ENCODE data around the gene CAB39L. TPM values are rescaled to one million over a fixed set of nuclear protein-coding genes. Genes with fewer than 3 reads are reported as not detected.

Gene CAB39L
- polyA plus RNA-seq, 2 donors, result 9.8 to 15.9 TPM

DNA sequence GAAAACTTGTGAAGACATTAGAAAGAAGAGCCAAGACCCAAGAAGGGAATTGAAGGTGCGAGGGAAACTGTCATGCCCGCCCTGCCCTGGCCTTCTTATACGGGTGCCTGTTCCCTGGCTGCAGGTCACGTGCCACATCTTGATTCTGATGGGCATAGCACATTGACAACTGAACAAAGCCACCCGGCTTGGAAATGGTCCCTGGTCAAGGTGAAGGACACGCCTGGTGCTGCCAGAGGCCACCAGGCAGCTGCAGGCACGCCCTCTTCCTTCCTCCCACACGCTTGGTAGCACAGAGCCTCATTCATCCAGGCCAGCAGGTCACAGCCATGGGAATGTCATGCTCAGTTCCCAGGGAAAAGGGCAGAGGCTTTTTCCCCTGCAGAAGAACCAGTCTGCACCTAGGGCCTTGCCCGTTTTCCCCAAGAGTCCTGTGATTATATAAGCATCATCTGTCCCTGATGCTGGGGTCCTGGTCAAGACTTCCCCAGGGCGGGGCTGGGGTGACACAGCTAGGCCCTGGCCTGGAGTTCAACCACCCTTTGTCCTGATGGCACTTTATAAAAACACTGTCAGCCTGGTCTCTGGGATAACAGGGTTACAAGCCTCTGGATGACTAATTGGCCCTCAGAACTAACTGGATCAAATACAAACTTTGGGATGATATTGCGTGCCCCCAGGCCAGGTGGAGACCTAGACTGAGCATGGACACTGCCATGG, 140.2 kb downstream of the CAB39L start:
- WGBS, 2 donors, result 57 to 61% methylated on average over 11 of the region's 11 CpGs
- H3K4me1 ChIP-seq (ENCODE audit: control insufficient read depth in 2 of 2, insufficient read depth in 2 of 2, low read length in 1 of 2), result peaks cover 0 to 21% of the 10 kb centered on the region in 2 donors
- no peaks in the 10 kb centered on the region for H3K27me3 ChIP-seq (ENCODE audit: control insufficient read depth in 1 of 2, insufficient read depth in 2 of 2, low read length in 2 of 2)
- no peak overlapping the region for H3K27ac ChIP-seq (ENCODE audit: low read depth in 2 of 2, low read length in 1 of 2)
- H3K36me3 ChIP-seq (ENCODE audit: control insufficient read depth in 2 of 2, insufficient read depth in 2 of 2, low read length in 1 of 2), result no peaks in the 10 kb centered on the region
- H3K9me3 ChIP-seq (ENCODE audit: control insufficient read depth in 2 of 2, insufficient read depth in 1 of 2, low read depth in 1 of 2, low read length in 1 of 2), result no peaks in the 10 kb centered on the region
- H3K4me3 ChIP-seq (ENCODE audit: low read depth in 1 of 2, low read length in 2 of 2), result no peak overlapping the region

DNA sequence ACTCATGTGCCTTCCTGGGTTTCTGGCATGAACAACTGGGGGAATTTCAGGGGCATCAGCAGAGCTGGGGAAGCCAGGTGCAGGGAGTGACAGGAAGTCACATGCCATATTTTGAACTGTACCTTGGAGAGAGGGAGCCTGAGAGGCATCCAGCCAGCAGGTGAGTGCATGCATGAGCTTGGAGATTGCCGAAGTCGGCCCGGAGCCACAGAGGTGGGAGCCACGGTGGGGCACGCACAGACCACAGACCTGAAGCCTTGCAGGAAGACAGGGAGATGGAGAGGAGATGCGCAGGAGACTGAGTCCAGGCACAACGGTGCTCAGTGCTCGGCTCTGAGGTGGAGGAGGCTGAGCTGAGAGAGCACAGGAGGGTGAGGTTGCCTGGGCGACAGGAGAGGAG, 141.0 kb downstream of the CAB39L start:
- Histone ChIP-seq H3K4me3 (ENCODE audit: low read depth in 1 of 2, low read length in 2 of 2) (no peak overlapping the region), H3K4me1 (ENCODE audit: control insufficient read depth in 2 of 2, insufficient read depth in 2 of 2, low read length in 1 of 2) (peaks cover 0 to 16% of the 10 kb centered on the region in 2 donors), H3K27ac (ENCODE audit: low read depth in 2 of 2, low read length in 1 of 2) (no peak overlapping the region), H3K36me3 (ENCODE audit: control insufficient read depth in 2 of 2, insufficient read depth in 2 of 2, low read length in 1 of 2) (no peaks in the 10 kb centered on the region), H3K9me3 (ENCODE audit: control insufficient read depth in 2 of 2, insufficient read depth in 1 of 2, low read depth in 1 of 2, low read length in 1 of 2) (no peaks in the 10 kb centered on the region), H3K27me3 (ENCODE audit: control insufficient read depth in 1 of 2, insufficient read depth in 2 of 2, low read length in 2 of 2) (no peaks in the 10 kb centered on the region)
- 62 to 79% methylated on average over 9 of the region's 9 CpGs for WGBS, 2 donors

- Histone ChIP-seq H3K27ac (ENCODE audit: low read depth in 2 of 2, low read length in 1 of 2) (no peak overlapping the region), H3K4me3 (ENCODE audit: low read depth in 1 of 2, low read length in 2 of 2) (no peak overlapping the region), H3K4me1 (ENCODE audit: control insufficient read depth in 2 of 2, insufficient read depth in 2 of 2, low read length in 1 of 2) (peaks cover 0 to 16% of the 10 kb centered on the region in 2 donors), H3K27me3 (ENCODE audit: control insufficient read depth in 1 of 2, insufficient read depth in 2 of 2, low read length in 2 of 2) (no peaks in the 10 kb centered on the region), H3K36me3 (ENCODE audit: control insufficient read depth in 2 of 2, insufficient read depth in 2 of 2, low read length in 1 of 2) (no peaks in the 10 kb centered on the region), H3K9me3 (ENCODE audit: control insufficient read depth in 2 of 2, insufficient read depth in 1 of 2, low read depth in 1 of 2, low read length in 1 of 2) (no peaks in the 10 kb centered on the region)
- WGBS, 2 donors, result 72 to 76% methylated on average over 7 of the region's 7 CpGs
Observed at GRCh38 chr13:49302222-49302621, 141.6 kb downstream of the CAB39L start.

GRCh38 chr13:49300739-49301589, 142.9 kb downstream of the CAB39L start:
- peaks cover 0 to 13% of the 10 kb centered on the region in 2 donors for H3K4me1 ChIP-seq (ENCODE audit: control insufficient read depth in 2 of 2, insufficient read depth in 2 of 2, low read length in 1 of 2)
- no peaks in the 10 kb centered on the region for H3K9me3 ChIP-seq (ENCODE audit: control insufficient read depth in 2 of 2, insufficient read depth in 1 of 2, low read depth in 1 of 2, low read length in 1 of 2)
- no peak overlapping the region for H3K27ac ChIP-seq (ENCODE audit: low read depth in 2 of 2, low read length in 1 of 2)
- H3K36me3 ChIP-seq (ENCODE audit: control insufficient read depth in 2 of 2, insufficient read depth in 2 of 2, low read length in 1 of 2), result no peaks in the 10 kb centered on the region
- H3K27me3 ChIP-seq (ENCODE audit: control insufficient read depth in 1 of 2, insufficient read depth in 2 of 2, low read length in 2 of 2), result no peaks in the 10 kb centered on the region
- H3K4me3 ChIP-seq (ENCODE audit: low read depth in 1 of 2, low read length in 2 of 2), result peak overlapping the region in 1 of 2 donors; percentile 12
- 39 to 41% methylated on average over 20 of the region's 20 CpGs for WGBS, 2 donors

DNA sequence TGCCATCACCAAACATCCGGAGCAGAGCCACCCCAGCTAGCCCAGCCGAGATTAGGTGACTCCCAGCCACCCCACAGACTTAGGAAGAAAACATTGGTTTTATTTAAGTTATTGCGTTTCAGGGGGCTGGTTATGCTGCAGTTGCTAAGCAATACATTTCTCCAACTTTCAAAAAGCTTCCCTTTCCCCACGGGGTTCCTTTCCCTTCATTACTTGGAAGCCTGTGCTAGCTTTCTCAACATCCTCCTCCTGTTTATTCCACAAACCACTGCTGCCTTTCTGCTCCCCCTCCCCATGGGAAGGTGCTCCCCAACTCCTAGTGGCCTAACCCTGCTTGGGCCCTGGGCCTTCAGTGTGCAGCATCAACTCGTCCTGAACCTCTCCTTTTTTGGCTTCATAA, 143.6 kb downstream of the CAB39L start:
- Histone ChIP-seq H3K4me3 (ENCODE audit: low read depth in 1 of 2, low read length in 2 of 2) (no peak overlapping the region), H3K27ac (ENCODE audit: low read depth in 2 of 2, low read length in 1 of 2) (no peak overlapping the region), H3K36me3 (ENCODE audit: control insufficient read depth in 2 of 2, insufficient read depth in 2 of 2, low read length in 1 of 2) (no peaks in the 10 kb centered on the region), H3K9me3 (ENCODE audit: control insufficient read depth in 2 of 2, insufficient read depth in 1 of 2, low read depth in 1 of 2, low read length in 1 of 2) (no peaks in the 10 kb centered on the region), H3K27me3 (ENCODE audit: control insufficient read depth in 1 of 2, insufficient read depth in 2 of 2, low read length in 2 of 2) (no peaks in the 10 kb centered on the region), H3K4me1 (ENCODE audit: control insufficient read depth in 2 of 2, insufficient read depth in 2 of 2, low read length in 1 of 2) (peaks cover 0 to 11% of the 10 kb centered on the region in 2 donors)
- WGBS, 2 donors, result 65 to 70% methylated on average over 5 of the region's 5 CpGs

DNA sequence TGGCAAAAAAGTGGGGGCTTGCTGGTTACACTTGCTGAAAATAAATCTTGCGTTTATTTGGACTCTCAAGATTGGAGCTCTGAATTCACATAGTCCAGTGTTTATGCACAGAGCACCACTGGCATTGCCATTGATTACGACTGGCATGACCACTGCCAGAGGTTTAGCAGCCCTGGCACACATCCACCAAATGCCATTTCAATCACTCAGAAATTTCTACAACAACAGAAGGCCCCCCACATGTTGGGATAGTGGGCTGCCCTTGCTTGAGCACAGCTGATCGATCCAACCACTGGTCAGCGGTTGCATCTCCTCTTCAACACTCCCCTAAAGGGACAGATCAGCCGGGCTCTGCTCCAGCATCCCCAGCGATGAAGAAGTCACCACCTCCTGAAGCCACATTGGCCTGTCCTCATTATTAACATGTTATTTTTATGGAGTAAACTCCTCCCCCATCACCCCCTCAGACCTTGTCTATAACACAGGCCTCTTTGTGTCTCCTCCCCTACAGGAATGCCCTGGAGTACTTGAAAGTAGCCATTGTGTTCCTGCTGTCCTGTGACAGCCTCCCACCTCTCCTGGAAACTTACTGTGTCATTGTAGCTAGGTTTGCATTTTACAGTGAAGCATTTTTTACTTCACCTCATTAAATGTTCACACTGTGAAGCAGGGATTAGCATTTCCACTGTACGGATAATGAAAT, 144.8 kb downstream of the CAB39L start:
- H3K4me3 ChIP-seq (ENCODE audit: low read depth in 1 of 2, low read length in 2 of 2), result no peak overlapping the region
- H3K4me1 ChIP-seq (ENCODE audit: control insufficient read depth in 2 of 2, insufficient read depth in 2 of 2, low read length in 1 of 2), result peaks cover 0 to 9% of the 10 kb centered on the region in 2 donors
- no peaks in the 10 kb centered on the region for H3K27me3 ChIP-seq (ENCODE audit: control insufficient read depth in 1 of 2, insufficient read depth in 2 of 2, low read length in 2 of 2)
- H3K27ac ChIP-seq (ENCODE audit: low read depth in 2 of 2, low read length in 1 of 2), result no peak overlapping the region
- no peaks in the 10 kb centered on the region for H3K9me3 ChIP-seq (ENCODE audit: control insufficient read depth in 2 of 2, insufficient read depth in 1 of 2, low read depth in 1 of 2, low read length in 1 of 2)
- no peaks in the 10 kb centered on the region for H3K36me3 ChIP-seq (ENCODE audit: control insufficient read depth in 2 of 2, insufficient read depth in 2 of 2, low read length in 1 of 2)
- 86% methylated on average over 7 of the region's 7 CpGs for WGBS, 2 donors

- Histone ChIP-seq H3K4me3 (ENCODE audit: low read depth in 1 of 2, low read length in 2 of 2) (no peak overlapping the region), H3K27me3 (ENCODE audit: control insufficient read depth in 1 of 2, insufficient read depth in 2 of 2, low read length in 2 of 2) (no peaks in the 10 kb centered on the region), H3K36me3 (ENCODE audit: control insufficient read depth in 2 of 2, insufficient read depth in 2 of 2, low read length in 1 of 2) (no peaks in the 10 kb centered on the region), H3K27ac (ENCODE audit: low read depth in 2 of 2, low read length in 1 of 2) (no peak overlapping the region), H3K4me1 (ENCODE audit: control insufficient read depth in 2 of 2, insufficient read depth in 2 of 2, low read length in 1 of 2) (peaks cover 0 to 4% of the 10 kb centered on the region in 2 donors), H3K9me3 (ENCODE audit: control insufficient read depth in 2 of 2, insufficient read depth in 1 of 2, low read depth in 1 of 2, low read length in 1 of 2) (no peaks in the 10 kb centered on the region)
Observed at GRCh38 chr13:49298416-49298815, 145.4 kb downstream of the CAB39L start.

DNA sequence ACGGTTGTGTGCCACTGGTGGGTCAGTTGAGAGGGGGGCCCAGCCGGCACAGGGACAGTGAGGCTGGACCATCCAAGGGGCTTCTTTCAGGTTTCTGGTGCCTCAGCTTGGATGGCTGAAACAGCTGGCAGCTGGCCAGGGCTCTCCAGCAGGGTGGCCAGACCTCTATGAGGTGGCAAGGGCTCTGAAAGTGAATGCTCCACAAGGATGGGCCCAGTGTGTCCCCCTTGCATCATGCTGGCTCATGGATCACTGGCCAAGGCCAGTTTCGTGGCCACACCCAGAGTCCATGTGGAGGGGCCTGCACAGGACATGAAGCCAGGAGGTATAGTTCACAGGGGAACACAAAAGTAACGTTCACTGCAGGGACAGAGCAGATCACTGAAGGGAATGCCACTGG, 146.5 kb downstream of the CAB39L start:
- Histone ChIP-seq H3K27ac (ENCODE audit: low read depth in 2 of 2, low read length in 1 of 2) (no peak overlapping the region), H3K36me3 (ENCODE audit: control insufficient read depth in 2 of 2, insufficient read depth in 2 of 2, low read length in 1 of 2) (no peaks in the 10 kb centered on the region), H3K9me3 (ENCODE audit: control insufficient read depth in 2 of 2, insufficient read depth in 1 of 2, low read depth in 1 of 2, low read length in 1 of 2) (no peaks in the 10 kb centered on the region), H3K27me3 (ENCODE audit: control insufficient read depth in 1 of 2, insufficient read depth in 2 of 2, low read length in 2 of 2) (no peaks in the 10 kb centered on the region), H3K4me1 (ENCODE audit: control insufficient read depth in 2 of 2, insufficient read depth in 2 of 2, low read length in 1 of 2) (peaks cover 0 to 2% of the 10 kb centered on the region in 2 donors), H3K4me3 (ENCODE audit: low read depth in 1 of 2, low read length in 2 of 2) (no peak overlapping the region)
- WGBS, 2 donors, result 86 to 88% methylated on average over 4 of the region's 4 CpGs

DNA sequence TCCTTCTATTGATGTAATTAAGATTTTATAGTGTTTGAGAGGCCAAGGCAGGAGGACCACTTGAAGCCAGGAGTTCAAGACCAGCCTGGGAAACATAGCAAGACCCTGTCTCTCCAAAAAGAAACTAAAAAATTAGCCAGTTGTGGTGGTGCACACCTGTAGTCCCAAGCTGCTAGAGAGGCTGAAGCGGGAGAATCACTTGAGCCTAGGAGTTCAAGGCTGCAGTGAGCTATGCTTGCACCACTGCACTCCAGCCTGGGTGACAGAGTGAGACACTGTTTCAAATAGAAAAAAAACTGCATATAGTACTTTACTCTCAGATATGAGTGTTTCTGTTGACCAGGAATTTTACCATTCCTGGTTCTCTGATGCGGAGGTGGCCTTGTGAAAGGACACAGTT, 147.2 kb downstream of the CAB39L start:
- H3K36me3 ChIP-seq (ENCODE audit: control insufficient read depth in 2 of 2, insufficient read depth in 2 of 2, low read length in 1 of 2), result no peaks in the 10 kb centered on the region
- H3K9me3 ChIP-seq (ENCODE audit: control insufficient read depth in 2 of 2, insufficient read depth in 1 of 2, low read depth in 1 of 2, low read length in 1 of 2), result no peaks in the 10 kb centered on the region
- WGBS, 2 donors, result 98 to 99% methylated on average over 2 of the region's 2 CpGs
- no peak overlapping the region for H3K4me3 ChIP-seq (ENCODE audit: low read depth in 1 of 2, low read length in 2 of 2)
- no peak overlapping the region for H3K27ac ChIP-seq (ENCODE audit: low read depth in 2 of 2, low read length in 1 of 2)
- no peaks in the 10 kb centered on the region for H3K27me3 ChIP-seq (ENCODE audit: control insufficient read depth in 1 of 2, insufficient read depth in 2 of 2, low read length in 2 of 2)
- no peaks in the 10 kb centered on the region for H3K4me1 ChIP-seq (ENCODE audit: control insufficient read depth in 2 of 2, insufficient read depth in 2 of 2, low read length in 1 of 2)
